ENCODE measurements around the gene ICAM3. TPM values are rescaled to one million over a fixed set of nuclear protein-coding genes. Genes with fewer than 3 reads are reported as not detected.

Gene ICAM3
- total RNA-seq, 4 donors from 2014 or later = 2.9 to 10.9 (median 5.2) TPM

DNA sequence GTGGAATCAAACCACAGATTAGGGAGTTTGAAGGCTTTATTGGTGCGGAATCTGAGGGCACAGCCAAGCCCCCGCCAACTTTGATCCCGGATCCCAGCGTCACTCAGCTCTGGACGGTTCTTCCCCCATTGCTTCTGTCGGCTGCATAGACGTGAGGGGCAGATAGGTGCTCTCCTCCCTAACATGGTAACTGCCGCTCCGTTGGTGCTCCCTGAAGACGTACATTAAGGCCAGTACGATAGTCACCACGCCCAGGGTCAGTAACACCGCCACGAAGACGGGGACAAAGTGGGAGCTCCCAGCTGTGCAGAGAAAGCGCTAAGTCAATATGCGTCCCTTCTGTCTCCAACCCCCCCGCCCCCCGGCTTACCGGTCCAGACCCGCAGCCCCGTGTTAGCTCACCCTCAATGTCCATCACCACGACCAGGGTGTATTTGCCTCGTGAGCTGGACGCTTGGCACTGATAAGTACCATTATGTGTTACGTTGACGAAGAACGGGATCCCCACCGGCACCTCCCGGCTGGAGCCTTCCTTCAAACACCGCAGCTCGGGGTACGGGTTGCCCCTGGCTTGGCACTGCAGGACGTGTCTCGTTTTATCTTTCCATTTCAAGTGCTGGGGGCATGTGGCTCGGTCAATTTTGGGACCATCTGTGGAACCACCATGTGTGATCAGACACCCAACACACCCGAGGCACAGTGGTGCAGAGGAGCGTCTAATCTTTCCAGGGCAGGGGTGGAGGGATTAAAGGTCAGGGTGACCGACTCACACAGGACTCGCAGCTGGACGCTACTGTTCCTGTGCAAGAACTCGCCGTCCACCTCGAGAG is 5.5 kb downstream of the ICAM3 start:
- TF ChIP-seq POLR2AphosphoS5 (IDR thresholded peaks at IDR 0.05) (no peak), EP300 (IDR thresholded peaks at IDR 0.05) (no peak), POLR2A (IDR thresholded peaks at IDR 0.05; ENCODE audit: low read depth) (no peak)
- TF ChIP-seq, protein P1, sequence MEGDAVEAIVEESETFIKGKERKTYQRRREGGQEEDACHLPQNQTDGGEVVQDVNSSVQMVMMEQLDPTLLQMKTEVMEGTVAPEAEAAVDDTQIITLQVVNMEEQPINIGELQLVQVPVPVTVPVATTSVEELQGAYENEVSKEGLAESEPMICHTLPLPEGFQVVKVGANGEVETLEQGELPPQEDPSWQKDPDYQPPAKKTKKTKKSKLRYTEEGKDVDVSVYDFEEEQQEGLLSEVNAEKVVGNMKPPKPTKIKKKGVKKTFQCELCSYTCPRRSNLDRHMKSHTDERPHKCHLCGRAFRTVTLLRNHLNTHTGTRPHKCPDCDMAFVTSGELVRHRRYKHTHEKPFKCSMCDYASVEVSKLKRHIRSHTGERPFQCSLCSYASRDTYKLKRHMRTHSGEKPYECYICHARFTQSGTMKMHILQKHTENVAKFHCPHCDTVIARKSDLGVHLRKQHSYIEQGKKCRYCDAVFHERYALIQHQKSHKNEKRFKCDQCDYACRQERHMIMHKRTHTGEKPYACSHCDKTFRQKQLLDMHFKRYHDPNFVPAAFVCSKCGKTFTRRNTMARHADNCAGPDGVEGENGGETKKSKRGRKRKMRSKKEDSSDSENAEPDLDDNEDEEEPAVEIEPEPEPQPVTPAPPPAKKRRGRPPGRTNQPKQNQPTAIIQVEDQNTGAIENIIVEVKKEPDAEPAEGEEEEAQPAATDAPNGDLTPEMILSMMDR (IDR thresholded peaks at IDR 0.05) = no peak
- Histone ChIP-seq H3K36me3 (peaks cover 16 to 19% (median 19%) of the 10 kb centered on the region in 4 donors), H3K27me3 (no peaks in the 10 kb centered on the region), H3K4me1 (peaks cover 27 to 42% (median 35%) of the 10 kb centered on the region in 4 donors), H3K27ac (replicated peaks in 1 of 4) (peak overlapping the region; percentile 93 to 97 (median 95)), H3K9me3 (no peaks in the 10 kb centered on the region), H3K4me3 (peak overlapping the region; percentile 85 to 95 (median 91))
- WGBS = 21% methylated on average over 24 of the region's 44 CpGs
- intact Hi-C loops (cut with DNase I) = no loop called here
- no peak for DNase-seq (ENCODE audit: extremely low spot score)

DNA sequence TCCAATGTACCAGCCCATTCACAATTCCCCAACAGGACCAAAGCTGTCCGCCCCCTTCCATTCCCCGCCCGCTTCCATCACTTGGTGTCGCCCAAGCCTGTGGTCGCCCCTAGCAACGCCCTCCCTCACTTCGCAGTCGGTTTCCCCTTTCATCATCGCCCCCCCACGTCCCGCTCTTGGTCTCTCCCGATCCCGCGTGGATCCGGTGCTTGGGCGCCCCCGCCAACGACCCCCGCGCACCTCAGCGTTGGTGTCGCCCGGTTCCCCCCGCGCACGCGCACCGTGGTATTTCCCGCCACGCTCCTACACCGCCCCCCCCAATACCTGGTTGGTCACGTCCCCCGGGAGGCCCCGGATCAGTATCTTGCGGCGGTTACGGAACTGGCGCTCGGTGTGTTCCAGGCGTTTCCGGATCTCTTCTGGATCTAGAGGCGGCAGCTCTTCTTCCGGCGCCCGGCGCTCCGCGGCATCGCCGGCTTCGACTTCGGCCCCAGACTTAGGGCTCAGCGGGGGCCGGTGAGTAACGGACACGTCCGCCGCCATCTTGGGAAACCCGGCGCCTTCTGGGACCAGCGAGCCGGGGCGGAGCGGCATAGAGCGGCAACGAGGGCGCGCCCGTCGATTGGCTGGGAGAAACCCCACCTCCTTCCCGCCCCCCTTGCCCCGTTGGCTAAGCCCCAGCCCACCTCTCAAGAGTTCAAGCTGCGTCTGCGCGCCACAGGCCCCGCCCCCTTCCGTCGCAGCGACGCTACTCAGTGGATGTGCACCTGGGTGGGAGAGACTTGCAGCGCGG is 6.3 kb downstream of the ICAM3 start, which contains the start of gene RAVER1:
RAVER1 (minus strand) TSS at position 565 of the 793 bp plus-strand sequence; CDS start at position 543, 22 bp downstream.
- peak; percentile 14 for TF ChIP-seq POLR2A (IDR thresholded peaks at IDR 0.05; ENCODE audit: low read depth)
- TF ChIP-seq POLR2AphosphoS5 (IDR thresholded peaks at IDR 0.05) = peak; percentile 81 to 94
- no peak for TF ChIP-seq EP300 (IDR thresholded peaks at IDR 0.05)
- Histone ChIP-seq H3K9me3 (no peaks in the 10 kb centered on the region), H3K4me3 (peak within 1 kb of the TSS; percentile 85 to 95 (median 91)), H3K27me3 (no peaks in the 10 kb centered on the region), H3K27ac (replicated peaks in 1 of 4) (peak within 1 kb of the TSS; percentile 93 to 97 (median 95)), H3K4me1 (peaks cover 27 to 42% (median 35%) of the 10 kb centered on the region in 4 donors), H3K36me3 (peaks cover 24 to 27% (median 27%) of the 10 kb centered on the region in 4 donors)
- 0% methylated on average over 27 of the region's 82 CpGs for WGBS
- peak; percentile 99 for DNase-seq (ENCODE audit: extremely low spot score)
- intact Hi-C loops (cut with DNase I) = no loop called here

DNA sequence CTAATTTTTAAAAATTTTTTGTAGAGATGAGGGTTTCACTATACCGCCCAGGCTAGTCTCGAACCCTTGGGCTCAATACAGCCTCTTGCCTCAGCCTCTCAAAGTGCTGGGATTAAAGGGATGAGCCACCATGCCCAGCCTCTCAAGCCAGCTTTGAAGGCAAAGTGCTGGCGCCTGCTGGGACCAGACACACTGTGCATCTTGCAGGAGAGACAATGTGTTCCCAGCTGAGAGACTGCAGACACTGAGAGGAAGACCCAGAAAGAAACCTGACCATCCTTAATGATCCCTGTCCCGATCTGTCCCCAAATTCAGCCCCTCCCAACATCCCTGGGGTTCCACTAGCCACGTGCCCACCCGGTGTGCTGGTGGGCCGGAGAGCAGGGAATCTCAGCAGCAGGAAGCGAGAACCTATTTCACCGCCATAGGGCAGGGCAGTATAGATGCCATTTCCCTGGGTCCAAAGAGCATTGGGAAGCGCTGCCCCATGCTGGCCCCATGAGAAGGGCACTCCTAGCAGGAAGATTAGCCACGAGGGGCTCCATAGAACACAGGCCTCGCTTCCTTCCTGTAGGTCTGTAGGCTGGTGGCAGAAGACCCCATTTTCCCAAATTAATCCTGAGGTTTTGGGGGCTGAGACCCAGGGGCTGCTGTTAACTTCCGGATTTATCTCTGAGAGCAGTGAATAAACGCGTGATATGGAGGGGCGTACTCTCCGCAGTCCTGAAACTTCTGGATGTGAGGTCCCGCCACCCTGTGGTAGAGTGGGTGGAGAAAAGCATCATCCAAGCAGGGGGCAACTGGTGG is 7.1 kb downstream of the ICAM3 start:
- TF ChIP-seq POLR2A (IDR thresholded peaks at IDR 0.05; ENCODE audit: low read depth) = no peak
- WGBS = 29% methylated on average over 12 of the region's 18 CpGs
- no peak for DNase-seq (ENCODE audit: extremely low spot score)
- H3K36me3 ChIP-seq = peaks cover 32 to 35% (median 35%) of the 10 kb centered on the region in 4 donors
- peaks cover 27 to 42% (median 35%) of the 10 kb centered on the region in 4 donors for H3K4me1 ChIP-seq
- no peaks in the 10 kb centered on the region for H3K27me3 ChIP-seq
- H3K27ac ChIP-seq (replicated peaks in 1 of 4) = peak overlapping the region; percentile 93 to 97 (median 95)
- no peaks in the 10 kb centered on the region for H3K9me3 ChIP-seq
- H3K4me3 ChIP-seq = peak overlapping the region; percentile 85 to 95 (median 91)
- intact Hi-C loops (cut with DNase I) = no loop called here

DNA sequence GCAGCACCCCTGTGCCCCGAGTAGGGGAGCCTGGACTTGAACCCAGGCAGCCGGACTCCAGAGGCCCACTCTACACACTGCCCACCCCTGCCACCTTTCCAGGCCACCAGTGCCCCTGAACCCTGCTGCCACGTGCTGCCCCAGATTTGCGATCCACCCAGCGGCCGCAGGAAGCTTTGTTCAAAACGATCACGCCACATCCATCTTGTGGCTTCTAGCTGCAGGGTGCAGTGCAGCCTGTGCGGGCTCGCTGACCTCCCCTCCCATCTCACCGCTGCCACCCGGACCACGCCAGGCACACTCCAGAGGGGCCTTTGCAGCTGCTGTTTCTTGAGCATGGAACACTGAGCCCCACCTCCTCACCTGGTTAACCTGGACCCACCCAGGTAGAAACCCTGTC is 9.9 kb downstream of the ICAM3 start:
- Histone ChIP-seq H3K36me3 (peaks cover 58 to 63% (median 62%) of the 10 kb centered on the region in 4 donors), H3K27ac (replicated peaks in 1 of 4) (no peak overlapping the region), H3K9me3 (no peaks in the 10 kb centered on the region), H3K27me3 (no peaks in the 10 kb centered on the region), H3K4me3 (no peak overlapping the region), H3K4me1 (peaks cover 19 to 32% (median 26%) of the 10 kb centered on the region in 4 donors)
- TF ChIP-seq, protein P1 (IDR thresholded peaks at IDR 0.05) = no peak
- TF ChIP-seq POLR2A (IDR thresholded peaks at IDR 0.05; ENCODE audit: low read depth) (no peak), POLR2AphosphoS5 (IDR thresholded peaks at IDR 0.05) (no peak), EP300 (IDR thresholded peaks at IDR 0.05) (no peak)
- intact Hi-C loops (cut with DNase I) = no loop called here
- DNase-seq (ENCODE audit: extremely low spot score) = no peak
- 95% methylated on average over 11 of the region's 13 CpGs for WGBS

Data from esophagus muscularis mucosa (tissue), 4 donors.